ENCODE measurements around the gene LTBP1. TPM values are rescaled to one million over a fixed set of nuclear protein-coding genes. Genes with fewer than 3 reads are reported as not detected.

The LTBP1 gene
- total and polyA plus RNA-seq, 2 donors (not counting 1 experiment from before 2014, with no cell fraction given): 0.69 TPM; not detected in 1

DNA sequence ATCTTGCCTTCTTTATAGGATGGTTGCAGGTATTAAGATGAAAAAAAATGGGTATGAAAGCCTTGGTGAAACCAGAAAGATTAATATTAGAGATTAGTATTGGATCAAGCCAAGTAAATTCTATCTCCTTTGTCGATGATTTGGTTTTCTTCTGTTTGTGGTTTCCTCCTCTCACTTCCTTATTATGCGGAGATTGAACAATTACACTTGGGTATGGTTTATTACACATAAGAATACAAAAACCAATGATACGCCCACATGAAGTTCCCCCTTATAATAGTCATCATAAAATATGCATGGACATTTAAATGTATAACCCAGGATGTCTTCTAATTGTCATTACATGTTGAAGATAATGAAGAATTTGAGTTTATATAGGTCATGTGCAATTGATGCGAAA lies 4.9 kb downstream of the LTBP1 start:
- ChIA-PET CTCF (no interaction called here), POLR2A (no interaction called here)
- Histone ChIP-seq H3K36me3 (replicated peaks in 1 of 2; ENCODE audit: control extremely low read depth in 1 of 2, control insufficient read depth in 1 of 2, extremely low read depth in 1 of 2, insufficient read depth in 2 of 2, low read length in 1 of 2) (no peaks in the 10 kb centered on the region), H4K20me1 (ENCODE audit: control insufficient read depth, insufficient read depth, low read length, poor library complexity, severe bottlenecking) (no peaks in the 10 kb centered on the region), H3K27ac (ENCODE audit: low read length in 2 of 2) (no peak overlapping the region), H3K9me3 (ENCODE audit: control extremely low read depth in 1 of 3, control insufficient read depth in 2 of 3, insufficient read depth in 1 of 3, low read length in 2 of 3) (no peaks in the 10 kb centered on the region), H3K4me1 (ENCODE audit: control insufficient read depth in 2 of 2, insufficient read depth in 2 of 2, low read length in 2 of 2) (peaks cover 7 to 13% of the 10 kb centered on the region in 2 donors), H3K4me2 (replicated peaks; ENCODE audit: low read depth, low read length, poor library complexity, severe bottlenecking) (no peak overlapping the region), H3K4me3 (ENCODE audit: control extremely low read depth in 1 of 5, extremely low read depth in 1 of 5, insufficient read depth in 1 of 5, low read depth in 2 of 5, low read length in 4 of 5) (no peak overlapping the region), H3K27me3 (replicated peaks in 1 of 4; ENCODE audit: control extremely low read depth in 1 of 4, control insufficient read depth in 3 of 4, insufficient read depth in 4 of 4, low read length in 3 of 4) (peaks cover 0 to 27% (median 18%) of the 10 kb centered on the region in 4 experiments), H3K9ac (ENCODE audit: low read length) (no peak overlapping the region), H2AFZ (ENCODE audit: insufficient read depth, low read depth, low read length, poor library complexity, severe bottlenecking) (no peak overlapping the region), H3K79me2 (ENCODE audit: control insufficient read depth, insufficient read depth, low read length) (no peaks in the 10 kb centered on the region)
- no peak for ATAC-seq (ENCODE audit: low read depth)
- Mint-ChIP-seq H3K4me1 (peaks cover 14% of the 10 kb centered on the region), H3K9me3 (ENCODE audit: insufficient read depth) (no peaks in the 10 kb centered on the region), H3K27ac (no peak overlapping the region), H3K4me3 (no peak overlapping the region), H3K27me3 (peaks cover 48% of the 10 kb centered on the region)
- DNase-seq: peak; percentile 13
- WGBS (ENCODE audit: insufficient coverage): 90% methylated on average over 1 of the region's 4 CpGs
- TF ChIP-seq EZH2 (IDR thresholded peaks at IDR 0.05; ENCODE audit: borderline replicate concordance, insufficient read depth, low read depth, low read length, poor library complexity, severe bottlenecking) (no peak), CTCF (IDR thresholded peaks at IDR 0.05) (no peak)
- intact Hi-C loops (cut with micrococcal nuclease): no loop called here

DNA sequence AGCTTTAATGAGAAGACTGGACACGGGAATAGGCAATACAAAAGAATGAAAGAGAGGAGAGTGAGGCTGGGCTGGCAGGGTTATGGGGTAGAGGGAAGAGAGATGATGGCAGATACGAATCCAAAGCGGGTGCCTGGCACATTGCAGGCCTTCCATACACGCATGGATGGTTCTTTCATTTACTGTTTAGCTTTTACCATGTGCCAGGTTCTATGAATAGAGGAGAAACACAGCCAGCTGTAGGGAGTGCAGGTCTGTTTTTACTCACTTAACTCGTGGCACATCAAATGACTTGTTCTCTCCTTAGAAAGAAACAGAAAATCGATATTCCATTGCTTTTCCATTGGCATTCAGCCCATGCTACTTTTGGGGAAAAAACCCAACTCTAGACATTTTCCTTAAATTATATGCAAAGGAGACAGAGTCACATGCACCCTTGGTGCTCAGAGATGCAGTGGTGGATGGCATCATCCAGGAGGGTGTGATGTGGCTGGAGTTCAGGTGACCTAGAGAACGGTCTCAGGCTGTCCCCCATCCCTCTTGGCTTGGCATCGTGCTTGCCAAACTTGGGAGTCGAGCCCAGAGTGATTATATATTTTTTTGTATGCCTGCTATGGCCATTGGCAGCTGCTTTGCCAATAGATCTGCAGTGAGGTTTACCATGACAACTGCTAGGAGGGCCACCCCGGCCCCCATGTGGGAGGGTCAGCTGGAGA lies 6.2 kb downstream of the LTBP1 start:
- no peak for TF ChIP-seq EZH2 (IDR thresholded peaks at IDR 0.05; ENCODE audit: borderline replicate concordance, insufficient read depth, low read depth, low read length, poor library complexity, severe bottlenecking)
- no peak for TF ChIP-seq CTCF (IDR thresholded peaks at IDR 0.05)
- no peak overlapping the region for H3K4me2 ChIP-seq (replicated peaks; ENCODE audit: low read depth, low read length, poor library complexity, severe bottlenecking)
- no peak overlapping the region for H3K4me3 ChIP-seq (ENCODE audit: control extremely low read depth in 1 of 5, extremely low read depth in 1 of 5, insufficient read depth in 1 of 5, low read depth in 2 of 5, low read length in 4 of 5)
- Mint-ChIP-seq H3K27me3 (peaks cover 55% of the 10 kb centered on the region), H3K27ac (no peak overlapping the region), H3K9me3 (ENCODE audit: insufficient read depth) (no peaks in the 10 kb centered on the region), H3K4me3 (no peak overlapping the region), H3K4me1 (peaks cover 13% of the 10 kb centered on the region)
- H2AFZ ChIP-seq (ENCODE audit: insufficient read depth, low read depth, low read length, poor library complexity, severe bottlenecking): no peak overlapping the region
- ChIA-PET POLR2A (no interaction called here), CTCF (no interaction called here)
- DNase-seq (no peak), ATAC-seq (ENCODE audit: low read depth) (no peak)
- no peaks in the 10 kb centered on the region for H3K79me2 ChIP-seq (ENCODE audit: control insufficient read depth, insufficient read depth, low read length)
- H4K20me1 ChIP-seq (ENCODE audit: control insufficient read depth, insufficient read depth, low read length, poor library complexity, severe bottlenecking): no peaks in the 10 kb centered on the region
- H3K9ac ChIP-seq (ENCODE audit: low read length): no peak overlapping the region
- no peak overlapping the region for H3K27ac ChIP-seq (ENCODE audit: low read length in 2 of 2)
- no peaks in the 10 kb centered on the region for H3K9me3 ChIP-seq (ENCODE audit: control extremely low read depth in 1 of 3, control insufficient read depth in 2 of 3, insufficient read depth in 1 of 3, low read length in 2 of 3)
- intact Hi-C loops (cut with micrococcal nuclease): no loop called here
- H3K36me3 ChIP-seq (replicated peaks in 1 of 2; ENCODE audit: control extremely low read depth in 1 of 2, control insufficient read depth in 1 of 2, extremely low read depth in 1 of 2, insufficient read depth in 2 of 2, low read length in 1 of 2): no peaks in the 10 kb centered on the region
- H3K27me3 ChIP-seq (replicated peaks in 1 of 4; ENCODE audit: control extremely low read depth in 1 of 4, control insufficient read depth in 3 of 4, insufficient read depth in 4 of 4, low read length in 3 of 4): peaks cover 0 to 25% (median 17%) of the 10 kb centered on the region in 4 experiments
- peaks cover 6 to 11% of the 10 kb centered on the region in 2 donors for H3K4me1 ChIP-seq (ENCODE audit: control insufficient read depth in 2 of 2, insufficient read depth in 2 of 2, low read length in 2 of 2)
- WGBS (ENCODE audit: insufficient coverage): 89% methylated on average over 7 of the region's 10 CpGs
